Small intestine (tissue), 7 donors: ENCODE data around the gene DECR2. TPM values are rescaled to one million over a fixed set of nuclear protein-coding genes. Genes with fewer than 3 reads are reported as not detected.
A peak's percentile ranks its signal among the peaks of the same experiment; 100 is the strongest.
"Not testable (repeated sequence)": the region's sequence is repeated elsewhere in the genome, so short reads cannot be mapped to it uniquely, and the experiment has no call there.

ENCODE experiments used
- DNase-seq, 2 donors: peaks; one replicate each; pipeline versions ENCODE4 v3.0.0 to v3.0.0-alpha.2; 2013
- FAIRE-seq: peaks from 2 replicates; lab custom pipeline; 2012; peaks lifted over from hg19 to GRCh38; lab: Jason Lieb, UNC
- H3K27ac ChIP-seq, 3 donors: one replicate each; pipeline ENCODE4 v1.5.1; 2013; ENCODE audit warnings: low read length in 2 of 3, mild to moderate bottlenecking in 2 of 3, control low read depth in 1 of 3, inconsistent platforms in 1 of 3, low read depth in 1 of 3, moderate library complexity in 1 of 3
- H3K27me3 ChIP-seq, 3 donors: one replicate each; pipeline ENCODE4 v1.6.1; 2013; ENCODE audit warnings: low read length in 3 of 3, inconsistent platforms in 1 of 3; ENCODE audit not compliant: control insufficient read depth in 3 of 3, insufficient read depth in 3 of 3
- H3K36me3 ChIP-seq, 3 donors: one replicate each; pipeline ENCODE4 v1.6.1; 2013; ENCODE audit warnings: low read length in 3 of 3, inconsistent platforms in 1 of 3, low read depth in 1 of 3, mild to moderate bottlenecking in 1 of 3, moderate library complexity in 1 of 3; ENCODE audit not compliant: control insufficient read depth in 3 of 3, insufficient read depth in 2 of 3
- H3K4me1 ChIP-seq, 3 donors: one replicate each; pipeline ENCODE4 v1.6.1; 2013; ENCODE audit warnings: low read length in 2 of 3, inconsistent platforms in 1 of 3, low read depth in 1 of 3, mild to moderate bottlenecking in 1 of 3, moderate library complexity in 1 of 3; ENCODE audit not compliant: control insufficient read depth in 3 of 3, insufficient read depth in 2 of 3
- H3K4me3 ChIP-seq, 3 donors: one replicate each; pipeline ENCODE4 v1.5.1; 2013; ENCODE audit warnings: low read length in 3 of 3, control low read depth in 1 of 3, inconsistent platforms in 1 of 3, low read depth in 1 of 3, mild to moderate bottlenecking in 1 of 3, moderate library complexity in 1 of 3
- H3K9me3 ChIP-seq, 2 donors: one replicate each; pipeline ENCODE4 v1.6.1; 2013; ENCODE audit warnings: low read depth in 1 of 2, low read length in 1 of 2; ENCODE audit not compliant: control insufficient read depth in 2 of 2, insufficient read depth in 1 of 2
- WGBS, 3 donors: extraction: QIAGEN DNeasy Blood & Tissue Kit; methylation state at CpG; one replicate each; pipeline ENCODE4 v1.1.7; 2013; 5-methylcytosine and 5-hydroxymethylcytosine counted together
- polyA plus RNA-seq, 4 donors: library from polyadenylated mRNA; stranded (reverse) in 3 of 4; unstranded in 1 of 4; fragments of 200-250 nt in 3 of 4; fragments of 120-200 nt in 1 of 4; gene quantifications; one replicate each; pipeline versions ENCODE4 v1.2.1 to v1.2.3, GENCODE V29; 2013
- donor health status: healthy with polysubstance abuse.
- donor health status: control.
- donor health status: control.
- donor health status: Bipolar disorder and iron deficiency.
- donor health status: healthy.

DECR2 gene
- polyA plus RNA-seq, 4 donors, result 46.7 to 154 (median 99.2) TPM

DNA sequence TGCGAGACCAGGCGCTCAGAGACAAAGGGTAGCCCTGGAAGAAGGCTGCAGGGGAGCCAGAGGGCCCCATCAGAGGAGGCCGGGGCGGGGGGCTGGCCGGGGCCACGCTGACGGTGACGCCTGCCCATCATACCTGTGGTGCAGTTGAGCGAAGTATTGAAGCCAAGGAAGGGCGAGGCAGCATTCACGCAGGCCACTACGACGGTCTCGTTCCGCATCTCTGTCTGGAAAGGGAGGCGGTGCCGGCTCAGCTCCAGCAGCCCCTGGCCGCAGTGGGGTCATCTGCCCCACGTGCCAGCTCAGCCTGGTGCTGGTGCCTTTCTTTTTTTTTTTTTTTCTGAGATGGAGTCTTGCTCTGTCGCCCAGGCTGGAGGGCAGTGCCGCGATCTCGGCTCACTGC, 26.5 kb upstream of the DECR2 start:
- peaks cover 0 to 21% (median 0%) of the 10 kb centered on the region in 3 donors for H3K4me1 ChIP-seq
- DNase-seq (no peak), FAIRE-seq (no peak)
- no peak overlapping the region for H3K4me3 ChIP-seq
- H3K9me3 ChIP-seq, result no peaks in the 10 kb centered on the region
- WGBS, 3 donors, result 93 to 95% (median 94%) methylated on average over 23 of the region's 23 CpGs
- peaks cover 12 to 79% (median 23%) of the 10 kb centered on the region in 3 donors for H3K36me3 ChIP-seq
- no peaks in the 10 kb centered on the region for H3K27me3 ChIP-seq
- no peak overlapping the region for H3K27ac ChIP-seq

DNA sequence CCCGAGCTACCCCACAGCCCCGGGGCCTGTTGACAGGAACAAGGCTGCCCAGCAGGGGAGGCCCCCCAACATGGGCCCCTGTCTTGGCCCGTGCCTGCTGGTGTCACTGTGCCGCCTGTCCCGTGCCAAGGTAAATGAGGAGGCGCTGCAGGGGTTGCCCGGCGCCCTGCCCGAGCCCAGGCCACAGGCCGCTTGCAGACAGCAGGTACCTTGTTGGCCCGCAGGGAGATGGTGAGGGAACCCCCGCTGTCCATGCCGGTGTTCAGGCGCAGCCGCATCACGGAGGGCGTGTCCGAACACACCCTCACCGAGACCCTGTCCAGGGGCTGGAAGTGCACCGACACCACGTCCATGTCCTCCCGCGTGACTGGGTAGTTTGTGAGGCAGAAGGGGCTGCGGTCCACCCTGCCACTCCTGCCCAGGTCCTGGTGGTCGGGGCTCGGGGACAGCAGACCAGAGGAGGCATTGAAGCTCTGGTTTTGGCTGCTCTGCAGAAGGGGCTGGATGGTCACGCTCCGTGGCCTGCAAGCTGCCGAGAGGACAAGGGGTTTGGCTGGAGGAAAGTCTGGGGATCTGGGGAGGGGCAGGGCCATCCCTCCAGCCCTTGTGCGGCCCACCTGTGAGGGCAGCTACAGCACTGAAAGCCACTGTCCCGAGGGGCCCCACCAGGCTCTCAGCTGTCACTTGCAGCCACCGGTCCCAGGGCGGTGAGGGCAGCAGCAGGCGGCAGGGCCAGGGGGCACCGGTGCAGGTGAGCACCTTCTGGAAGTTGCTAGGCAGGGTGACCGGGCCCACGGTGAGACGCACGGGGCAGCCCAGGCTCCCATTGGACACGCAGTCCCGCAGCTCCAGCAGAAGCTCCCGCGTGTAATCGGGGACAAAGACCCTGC, 25.5 kb upstream of the DECR2 start:
- H3K4me3 ChIP-seq, result no peak overlapping the region
- H3K4me1 ChIP-seq, result peaks cover 0 to 20% (median 0%) of the 10 kb centered on the region in 3 donors
- H3K9me3 ChIP-seq, result no peaks in the 10 kb centered on the region
- H3K27ac ChIP-seq, result no peak overlapping the region
- no peaks in the 10 kb centered on the region for H3K27me3 ChIP-seq
- FAIRE-seq, result no peak
- WGBS, 3 donors, result 94 to 96% (median 94%) methylated on average over 38 to 44 of the region's 44 CpGs
- no peak for DNase-seq
- peaks cover 12 to 75% (median 23%) of the 10 kb centered on the region in 3 donors for H3K36me3 ChIP-seq

DNA sequence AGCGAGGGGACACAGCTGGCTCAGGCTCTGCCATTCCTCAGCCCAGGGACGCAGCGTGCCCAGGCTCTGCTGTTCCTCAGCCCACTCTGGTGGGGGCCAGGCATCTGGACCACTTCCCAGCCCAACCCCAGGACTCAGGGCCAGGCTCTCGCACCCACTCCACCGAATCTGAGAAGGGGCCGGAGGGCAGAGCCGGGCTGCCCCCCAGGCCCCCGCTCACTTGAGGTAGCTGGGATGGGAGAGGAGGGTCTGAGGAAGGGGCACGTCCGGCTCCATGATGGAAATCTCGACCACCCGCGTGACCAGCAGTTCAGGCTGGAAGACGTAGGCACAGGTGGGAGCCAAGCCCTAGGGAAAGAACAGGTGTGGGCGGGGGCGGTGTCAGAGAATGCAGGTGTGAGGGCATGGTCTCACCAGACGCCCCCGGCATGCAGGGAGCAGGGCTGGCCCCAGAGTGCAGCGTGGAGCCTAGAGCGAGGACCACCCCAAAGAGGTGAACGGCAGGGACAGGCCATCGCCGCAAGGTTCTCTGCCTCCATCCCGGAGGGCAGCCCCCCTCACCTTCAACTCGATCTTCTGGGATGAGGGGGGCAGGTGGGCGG, 24.8 kb upstream of the DECR2 start:
- WGBS, 3 donors, result 91 to 93% (median 93%) methylated on average over 26 of the region's 26 CpGs
- FAIRE-seq (no peak), DNase-seq (no peak)
- H3K27me3 ChIP-seq, result no peaks in the 10 kb centered on the region
- H3K4me3 ChIP-seq, result no peak overlapping the region
- peaks cover 12 to 68% (median 23%) of the 10 kb centered on the region in 3 donors for H3K36me3 ChIP-seq
- no peak overlapping the region for H3K27ac ChIP-seq
- peaks cover 0 to 20% (median 0%) of the 10 kb centered on the region in 3 donors for H3K4me1 ChIP-seq
- no peaks in the 10 kb centered on the region for H3K9me3 ChIP-seq

DNA sequence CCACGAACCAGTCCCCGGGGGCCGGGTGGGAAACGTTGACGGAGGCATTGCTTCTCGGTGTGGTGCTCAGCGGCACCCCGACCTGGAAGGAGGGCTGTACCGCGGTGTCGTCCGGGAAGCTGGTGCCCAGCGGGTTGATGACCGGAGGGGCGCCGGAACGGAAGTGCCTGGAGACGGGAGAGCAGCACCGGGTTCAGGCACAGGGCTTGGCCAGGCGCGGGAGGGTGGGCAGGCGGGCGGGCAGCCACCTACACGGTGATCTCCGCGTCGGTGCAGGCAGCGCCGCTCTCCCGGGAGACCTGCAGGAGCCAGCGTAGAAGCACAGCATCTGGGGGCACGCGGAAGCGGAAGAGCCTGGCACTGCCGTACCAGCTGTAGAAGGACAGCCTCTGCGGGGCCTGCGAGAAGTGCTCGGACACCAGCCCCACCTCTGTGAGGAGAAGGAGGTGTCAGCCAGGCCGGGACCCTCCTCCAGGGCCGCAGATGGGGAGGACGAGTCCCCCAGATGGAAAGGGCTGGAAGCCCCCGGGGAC, 24.2 kb upstream of the DECR2 start:
- no peaks in the 10 kb centered on the region for H3K9me3 ChIP-seq
- DNase-seq (no peak), FAIRE-seq (no peak)
- H3K36me3 ChIP-seq, result peaks cover 12 to 62% (median 19%) of the 10 kb centered on the region in 3 donors
- no peak overlapping the region for H3K27ac ChIP-seq
- H3K4me1 ChIP-seq, result peaks cover 0 to 20% (median 0%) of the 10 kb centered on the region in 3 donors
- H3K27me3 ChIP-seq, result no peaks in the 10 kb centered on the region
- 90 to 94% (median 92%) methylated on average over 41 to 42 of the region's 42 CpGs for WGBS, 3 donors
- H3K4me3 ChIP-seq, result no peak overlapping the region

DNA sequence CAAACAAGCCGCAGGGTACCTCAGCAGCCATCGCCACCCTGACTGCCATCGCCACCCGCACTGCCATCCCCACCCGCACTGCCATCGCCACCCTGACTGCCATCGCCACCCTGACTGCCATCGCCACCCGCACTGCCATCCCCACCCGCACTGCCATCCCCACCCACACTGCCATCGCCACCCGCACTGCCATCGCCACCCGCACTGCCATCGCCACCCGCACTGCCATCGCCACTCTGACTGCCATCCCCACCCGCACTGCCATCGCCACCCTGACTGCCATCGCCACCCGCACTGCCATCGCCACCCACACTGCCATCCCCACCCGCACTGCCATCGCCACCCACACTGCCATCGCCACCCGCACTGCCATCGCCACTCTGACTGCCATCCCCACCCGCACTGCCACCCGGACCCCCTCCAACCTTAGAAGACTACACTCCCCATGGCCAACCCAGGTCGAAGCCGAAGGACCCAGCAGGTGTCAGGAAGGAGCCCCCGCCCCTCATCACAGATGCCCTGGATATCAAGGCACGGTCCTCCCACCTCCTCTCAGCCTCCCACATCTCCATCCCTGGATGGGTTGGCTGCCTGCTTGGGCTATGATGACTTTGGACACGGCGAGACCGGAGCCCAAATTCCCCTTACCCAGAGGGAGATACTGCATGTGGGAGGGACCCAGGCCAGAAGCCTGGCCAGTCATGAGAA, 23.4 kb upstream of the DECR2 start:
- not testable (repeated sequence) for H3K4me3 ChIP-seq, H3K9me3 ChIP-seq, H3K27me3 ChIP-seq, FAIRE-seq, H3K27ac ChIP-seq, DNase-seq
- 90 to 92% (median 91%) methylated on average over 36 of the region's 36 CpGs for WGBS, 3 donors
- peaks cover 12 to 54% (median 16%) of the 10 kb centered on the region in 3 donors for H3K36me3 ChIP-seq
- peaks cover 0 to 22% (median 0%) of the 10 kb centered on the region in 3 donors for H3K4me1 ChIP-seq

DNA sequence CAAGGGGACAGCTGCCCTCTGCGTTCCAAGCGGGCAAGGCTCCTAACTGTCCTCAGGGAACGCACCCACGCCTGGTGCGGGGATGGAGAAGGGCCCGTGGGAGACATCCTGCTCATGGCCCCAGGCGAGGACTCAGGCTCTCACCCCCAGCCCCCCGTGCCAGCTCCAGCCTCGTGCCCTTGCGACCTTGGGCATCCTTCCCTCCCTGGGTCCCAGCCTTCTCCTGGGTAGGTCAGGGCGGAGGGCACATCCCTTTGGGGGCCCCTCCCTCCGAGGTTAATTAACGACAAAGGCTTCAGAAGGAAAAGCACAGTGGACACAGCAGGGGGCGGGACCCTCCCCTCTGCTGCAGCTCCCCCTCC, 22.9 kb upstream of the DECR2 start:
- Histone ChIP-seq H3K27ac (no peak overlapping the region), H3K4me3 (no peak overlapping the region), H3K27me3 (no peaks in the 10 kb centered on the region), H3K36me3 (peaks cover 12 to 50% (median 13%) of the 10 kb centered on the region in 3 donors), H3K9me3 (no peaks in the 10 kb centered on the region), H3K4me1 (peaks cover 0 to 27% (median 0%) of the 10 kb centered on the region in 3 donors)
- FAIRE-seq (no peak), DNase-seq (no peak)
- WGBS, 3 donors, result 40 to 73% (median 49%) methylated on average over 9 to 14 of the region's 14 CpGs

DNA sequence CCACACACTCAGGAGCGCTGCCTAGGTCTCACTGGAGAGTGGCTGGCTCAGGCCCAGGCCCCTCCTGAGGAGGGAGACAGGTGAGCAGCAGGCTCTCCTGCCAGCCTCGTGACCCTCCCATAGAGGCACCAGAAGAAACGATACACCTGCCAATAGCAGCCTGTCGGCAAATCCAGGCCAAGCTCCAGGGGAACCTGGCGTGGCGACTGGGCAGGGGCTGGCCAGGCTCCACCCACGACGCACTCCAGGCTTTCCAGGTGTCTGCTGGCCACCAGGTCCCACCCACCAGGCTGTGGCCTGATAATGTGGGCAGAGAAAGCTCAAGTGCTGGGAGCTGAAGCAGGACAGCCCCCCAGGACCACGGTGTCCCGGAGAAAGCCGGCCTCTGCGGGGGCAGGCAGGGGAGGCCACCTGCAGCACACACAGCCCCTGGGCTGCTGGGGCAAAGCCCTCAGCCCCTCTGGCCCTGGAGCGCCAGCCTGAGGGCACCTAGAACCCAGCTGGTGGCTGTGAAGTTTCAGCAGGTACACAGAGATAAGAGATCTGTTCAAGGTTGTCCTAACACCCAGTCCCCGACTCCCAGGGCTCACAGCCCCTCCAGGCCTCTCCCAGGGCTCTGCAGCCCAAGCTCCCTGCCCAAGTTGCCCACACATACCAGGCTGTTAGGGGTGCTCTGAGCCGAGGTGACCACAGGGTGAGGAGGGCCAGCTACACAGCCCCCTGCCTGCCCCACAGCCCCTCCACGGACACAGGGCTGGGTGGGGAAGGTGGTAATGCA, 22.3 kb upstream of the DECR2 start:
- 16 to 68% (median 26%) methylated on average over 15 to 16 of the region's 16 CpGs for WGBS, 3 donors
- Histone ChIP-seq H3K4me1 (peaks cover 0 to 32% (median 0%) of the 10 kb centered on the region in 3 donors), H3K27ac (peak overlapping the region in 2 of 3 donors; percentile 26 to 27), H3K9me3 (no peaks in the 10 kb centered on the region), H3K36me3 (peaks cover 10 to 49% (median 12%) of the 10 kb centered on the region in 3 donors), H3K27me3 (no peaks in the 10 kb centered on the region), H3K4me3 (peak overlapping the region in 2 of 3 donors; percentile 1 to 3)
- FAIRE-seq, result no peak
- DNase-seq, result peak; percentile 87 to 88
